DND-41 (cell line): ENCODE data around the gene PTPRK.

Experiments
- CTCF ChIP-seq: IDR thresholded peaks from 2 replicates; pipeline ENCODE4 v1.5.1; 2012; ENCODE audit warnings: borderline replicate concordance, low read length, moderate library complexity, mild to moderate bottlenecking; ENCODE audit not compliant: poor library complexity, severe bottlenecking; ENCODE audit errors: extremely low read depth
- EZH2 ChIP-seq: IDR thresholded peaks from 3 replicates; pipeline ENCODE4 v1.6.1; 2012; ENCODE audit warnings: borderline replicate concordance, low read depth, mild to moderate bottlenecking, moderate library complexity, low read length, inconsistent platforms; ENCODE audit not compliant: severe bottlenecking

DNA sequence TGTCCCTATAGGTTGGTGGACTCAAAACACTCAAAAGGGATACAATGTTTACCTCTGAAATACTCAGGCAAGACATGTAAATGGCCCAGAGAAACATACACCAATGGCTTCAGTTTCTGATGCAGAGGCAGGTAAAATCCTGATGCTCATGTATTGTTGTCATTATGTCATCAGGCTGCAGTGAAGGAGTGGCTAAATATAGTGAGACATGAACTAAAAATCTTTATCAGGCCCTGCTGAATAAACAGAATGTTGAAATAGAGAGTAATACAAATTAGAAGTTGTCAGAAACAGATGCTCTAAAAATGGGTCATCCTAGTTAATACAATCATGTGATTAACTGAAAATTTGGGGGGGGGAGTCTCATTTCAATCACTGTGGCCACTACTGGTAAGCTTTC is 20.4 kb downstream of the PTPRK start:
- TF ChIP-seq CTCF (no peak), EZH2 (no peak)
